ENCODE measurements around the gene LRRK2.

DNA sequence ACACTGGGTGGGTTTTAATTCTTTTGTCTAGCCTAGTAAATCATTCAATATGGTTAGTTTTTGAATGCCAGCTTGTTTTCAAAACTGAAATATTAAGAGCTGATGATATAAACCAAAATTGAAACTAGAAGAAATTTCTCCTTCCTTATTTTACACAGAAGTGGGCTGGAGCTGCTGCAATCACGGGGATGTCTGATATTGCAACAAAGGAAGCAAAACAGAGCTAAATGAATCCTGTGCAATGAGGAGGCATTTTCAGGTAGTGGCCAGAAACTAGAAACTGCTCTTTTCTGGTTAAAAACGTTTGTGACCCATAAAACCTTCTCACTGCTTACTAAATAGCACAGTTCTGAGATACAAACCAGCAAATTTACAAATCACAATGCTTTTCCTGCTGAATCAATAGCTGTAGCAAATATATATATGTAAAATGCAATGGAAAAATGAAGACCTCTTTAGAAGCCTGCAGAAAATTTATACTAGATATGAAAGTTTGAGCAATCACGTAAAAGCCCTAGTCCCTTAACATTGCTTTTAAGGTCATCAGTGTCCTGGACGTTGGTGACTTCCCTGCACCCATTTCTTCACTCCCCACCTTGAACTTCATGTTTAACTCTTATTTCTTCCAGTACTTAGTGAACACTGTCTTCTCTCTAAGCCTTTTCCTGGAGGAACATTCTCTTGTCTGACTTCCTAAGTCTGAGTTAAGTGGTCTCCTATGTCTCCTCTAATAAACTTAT, 15.9 kb upstream of the LRRK2 start:
- no peak for TF ChIP-seq POLR2AphosphoS5 (IDR thresholded peaks at IDR 0.05; ENCODE audit: borderline replicate concordance, low read depth, low read length)
- no peak for TF ChIP-seq EZH2 (IDR thresholded peaks at IDR 0.05)
